Measurements from ENCODE around the gene CARD9. TPM values are rescaled to one million over a fixed set of nuclear protein-coding genes. Genes with fewer than 3 reads are reported as not detected.

CARD9 gene
- total RNA-seq, 1 experiment from 2014 or later = 14.0 TPM

- no peaks in the 10 kb centered on the region; the same call in 1 of the 2 replicates for H4K20me1 ChIP-seq (ENCODE audit: insufficient read depth)
- no peaks in the 10 kb centered on the region for H3K9me3 ChIP-seq (ENCODE audit: insufficient read depth, low read depth)
- CTCF ChIA-PET = no interaction called here
- peaks cover 9% of the 10 kb centered on the region; the same call in 1 of the 2 replicates for H3K36me3 ChIP-seq (ENCODE audit: low read depth)
- H2AFZ ChIP-seq = no peak overlapping the region
- H3K27me3 ChIP-seq (ENCODE audit: insufficient read depth, low read depth) = no peaks in the 10 kb centered on the region
- no peak overlapping the region for H3K4me2 ChIP-seq
- no peak overlapping the region for H3K27ac ChIP-seq
- DNase-seq = no peak
- H3K9me2 ChIP-seq (ENCODE audit: insufficient read depth) = no peaks in the 10 kb centered on the region
- no peak for TF ChIP-seq EZH2 (IDR thresholded peaks at IDR 0.05; ENCODE audit: low read depth)
- TF ChIP-seq CTCF (conservative IDR thresholded peaks at IDR 0.05) = no peak
- H3K4me1 ChIP-seq (replicated peaks; ENCODE audit: insufficient read depth) = no peaks in the 10 kb centered on the region
- no peak overlapping the region for H3K4me3 ChIP-seq
- POLR2A ChIA-PET (ENCODE audit: unreplicated experiment) = no interaction called here
- intact Hi-C loops (cut with micrococcal nuclease; ENCODE audit: unreplicated experiment) = no loop called here
- H3K79me2 ChIP-seq (ENCODE audit: low read depth) = no peaks in the 10 kb centered on the region
- H3F3A ChIP-seq (ENCODE audit: insufficient read depth, low read depth) = no peaks in the 10 kb centered on the region
- no TSS peak for BruUV-seq (replicated peaks)
These were observed 15.9 kb upstream of the CARD9 start for GRCh38 chr9:136389396-136389795.

- Histone ChIP-seq H3K4me3 (no peak overlapping the region), H3K27ac (no peak overlapping the region), H3K9me2 (ENCODE audit: insufficient read depth) (no peaks in the 10 kb centered on the region), H3K4me1 (replicated peaks; ENCODE audit: insufficient read depth) (no peaks in the 10 kb centered on the region), H3K9me3 (ENCODE audit: insufficient read depth, low read depth) (no peaks in the 10 kb centered on the region), H3K36me3 (ENCODE audit: low read depth) (no peaks in the 10 kb centered on the region; the same call in 1 of the 2 replicates), H3K27me3 (ENCODE audit: insufficient read depth, low read depth) (no peaks in the 10 kb centered on the region), H3F3A (ENCODE audit: insufficient read depth, low read depth) (no peaks in the 10 kb centered on the region), H3K79me2 (ENCODE audit: low read depth) (no peaks in the 10 kb centered on the region), H3K4me2 (no peak overlapping the region), H4K20me1 (ENCODE audit: insufficient read depth) (no peaks in the 10 kb centered on the region; the same call in 1 of the 2 replicates), H2AFZ (no peak overlapping the region)
- CTCF ChIA-PET = no interaction called here
- intact Hi-C loops (cut with micrococcal nuclease; ENCODE audit: unreplicated experiment) = no loop called here
- POLR2A ChIA-PET (ENCODE audit: unreplicated experiment) = no interaction called here
- no peak for DNase-seq
- TF ChIP-seq EZH2 (IDR thresholded peaks at IDR 0.05; ENCODE audit: low read depth) (no peak), CTCF (conservative IDR thresholded peaks at IDR 0.05) (no peak)
- BruUV-seq (replicated peaks) = no TSS peak
These were observed 13.7 kb upstream of the CARD9 start for GRCh38 chr9:136387217-136387616.

GRCh38 chr9:136386018-136386417 lies 12.5 kb upstream of the CARD9 start:
- ChIA-PET POLR2A (ENCODE audit: unreplicated experiment) (interaction anchor here (1.2 kb wide), 1 partner anchor 23 kb away, joined by 4 read pairs; no protein-coding TSS in a partner anchor), CTCF (interaction anchor here (0.6 kb wide), 1 partner anchor 62 kb away, joined by 5 read pairs; no protein-coding TSS in a partner anchor)
- intact Hi-C loops (cut with micrococcal nuclease; ENCODE audit: unreplicated experiment) = no loop called here
- Histone ChIP-seq H3F3A (ENCODE audit: insufficient read depth, low read depth) (no peaks in the 10 kb centered on the region), H3K27me3 (ENCODE audit: insufficient read depth, low read depth) (no peaks in the 10 kb centered on the region), H3K4me2 (no peak overlapping the region), H3K9me3 (ENCODE audit: insufficient read depth, low read depth) (no peaks in the 10 kb centered on the region), H3K79me2 (ENCODE audit: low read depth) (no peaks in the 10 kb centered on the region), H3K27ac (no peak overlapping the region), H3K36me3 (ENCODE audit: low read depth) (no peaks in the 10 kb centered on the region; the same call in 1 of the 2 replicates), H3K4me1 (replicated peaks; ENCODE audit: insufficient read depth) (no peaks in the 10 kb centered on the region), H4K20me1 (ENCODE audit: insufficient read depth) (no peaks in the 10 kb centered on the region; the same call in 1 of the 2 replicates), H3K4me3 (no peak overlapping the region), H2AFZ (no peak overlapping the region), H3K9me2 (ENCODE audit: insufficient read depth) (no peaks in the 10 kb centered on the region)
- no peak for DNase-seq
- no TSS peak for BruUV-seq (replicated peaks)
- no peak for TF ChIP-seq EZH2 (IDR thresholded peaks at IDR 0.05; ENCODE audit: low read depth)
- no peak for TF ChIP-seq CTCF (conservative IDR thresholded peaks at IDR 0.05)

Measured in PC-9 (cell line).